NCI-H1694 (cell line): ENCODE results near the gene QSOX1.

ENCODE experiments used
- DNase-seq: peaks from one replicate; lab custom pipeline; 2025; lab: John Stamatoyannopoulos, UW

Gene QSOX1

DNA sequence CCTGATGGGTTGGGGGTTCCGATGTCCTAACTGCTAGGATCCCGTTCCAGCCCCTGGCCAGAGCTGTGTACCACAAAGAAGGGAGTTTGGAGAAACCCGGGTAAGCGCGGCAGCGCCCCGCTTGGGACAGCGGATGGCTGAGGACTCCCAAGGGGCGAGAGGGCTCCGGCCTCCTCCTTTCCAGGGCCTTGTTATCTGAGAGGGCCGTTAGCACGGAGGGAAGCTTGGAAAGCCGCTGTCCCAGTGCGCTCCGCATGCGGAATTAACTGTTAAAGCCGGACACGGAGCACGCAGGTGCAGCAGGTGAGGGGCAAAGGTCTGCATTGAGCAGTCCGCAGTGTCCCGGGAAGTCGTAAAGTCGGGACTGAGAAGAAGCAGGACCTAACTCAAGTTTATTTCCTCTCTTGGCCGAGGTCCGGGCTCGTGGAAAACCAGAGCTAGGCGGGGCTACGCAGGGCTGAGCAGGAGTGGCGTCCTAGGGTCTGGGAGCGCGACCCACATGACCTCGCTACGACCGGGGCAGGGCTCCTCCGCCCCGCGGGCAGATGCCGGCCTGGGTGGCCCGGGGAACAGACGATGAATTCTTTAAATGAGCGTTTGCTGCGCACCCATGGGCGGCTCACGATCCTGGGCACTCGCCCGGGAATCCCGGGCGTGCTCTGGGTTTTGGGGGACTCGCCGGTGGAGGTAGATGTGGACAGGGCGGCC is 79.9 kb downstream of the QSOX1 start:
- DNase-seq = no peak

DNA sequence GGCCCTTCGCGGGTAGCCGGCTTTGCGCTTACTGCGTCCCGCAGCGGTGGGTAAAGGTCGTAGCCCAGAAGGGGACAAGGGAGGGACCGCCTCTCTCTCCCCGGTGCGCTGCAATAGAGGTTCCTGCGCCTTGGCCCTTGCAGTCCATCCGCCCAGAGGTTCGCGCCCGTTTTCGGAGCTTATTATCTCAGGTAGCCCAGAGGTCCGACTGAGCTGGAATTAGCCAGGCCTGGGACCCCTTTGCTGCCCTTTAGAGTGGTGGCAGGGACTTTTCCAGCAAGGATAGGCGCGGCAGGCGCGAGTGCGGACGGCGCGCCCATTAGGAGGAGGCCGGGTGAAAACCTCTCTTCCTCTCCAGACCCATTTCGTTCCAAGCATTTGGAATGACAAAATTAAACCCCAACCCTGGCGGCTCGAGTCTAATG is 80.4 kb downstream of the QSOX1 start:
- DNase-seq = no peak

DNA sequence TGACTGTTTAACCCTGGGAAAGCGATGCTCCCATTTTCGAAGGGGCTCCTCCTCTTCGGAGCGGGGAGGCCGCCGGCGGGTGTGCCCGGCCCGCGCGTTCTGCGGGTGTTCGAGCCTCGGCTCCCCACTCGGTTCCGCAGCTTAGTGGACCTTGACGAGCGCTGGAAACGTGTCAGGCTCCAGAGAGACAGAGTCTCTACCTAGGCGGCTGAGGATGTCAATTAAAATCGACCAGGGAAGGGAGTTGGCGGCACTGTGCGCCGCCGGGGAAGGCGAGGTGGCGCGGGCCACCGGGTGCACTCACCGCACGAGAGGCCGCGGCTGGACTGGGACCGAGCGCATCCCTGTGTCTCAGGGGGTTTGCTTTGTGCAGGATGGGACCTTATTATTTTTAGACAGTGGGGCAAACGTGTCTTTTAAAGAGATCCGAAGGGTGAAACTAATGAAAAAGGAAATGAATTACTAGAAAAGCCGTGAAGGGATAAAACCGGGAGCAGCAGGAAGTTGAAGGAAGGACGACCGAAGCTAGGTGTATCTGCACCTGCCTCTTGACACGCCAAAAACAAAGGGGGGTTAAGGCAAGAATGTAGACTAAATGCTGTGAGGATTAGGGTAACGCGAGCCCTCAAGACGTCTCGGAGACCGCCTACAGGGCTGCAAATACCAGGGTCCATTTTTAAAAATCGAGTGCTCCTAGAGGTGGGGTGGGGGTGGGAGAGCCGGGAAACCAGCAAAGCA is 81.0 kb downstream of the QSOX1 start:
- no peak for DNase-seq

- DNase-seq = no peak
These were observed 82.2 kb downstream of the QSOX1 start for GRCh38 chr1:180236698-180237509.

DNA sequence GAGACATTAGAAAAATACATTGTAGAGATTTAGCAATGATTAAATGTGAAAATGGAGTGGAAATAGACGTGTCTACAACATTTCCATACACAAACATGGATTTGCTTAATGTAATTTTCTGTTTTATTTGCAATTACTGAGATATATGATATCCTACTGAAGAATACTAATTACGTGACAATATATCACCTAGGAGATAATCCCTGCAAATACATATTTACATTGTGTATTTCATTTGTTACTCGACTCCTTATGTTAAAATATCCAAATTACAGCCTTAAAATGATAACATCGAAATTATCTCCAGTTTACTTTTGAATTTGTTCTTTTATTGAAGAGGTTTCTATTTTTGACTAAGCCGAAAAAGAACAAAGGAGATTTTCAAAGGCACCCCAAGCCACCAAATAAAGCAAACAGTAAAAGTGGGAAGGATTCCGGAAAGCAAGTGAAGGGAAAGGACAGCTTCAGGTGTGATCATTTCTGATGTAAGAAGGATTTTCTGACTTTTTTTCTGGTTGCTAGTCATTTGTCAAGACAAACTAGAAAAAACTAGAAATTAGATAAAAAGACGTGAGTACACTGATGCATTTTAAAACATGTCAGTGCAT is 83.3 kb downstream of the QSOX1 start:
- no peak for DNase-seq

GRCh38 chr1:180238675-180239074 is 84.0 kb downstream of the QSOX1 start:
- DNase-seq = no peak

DNA sequence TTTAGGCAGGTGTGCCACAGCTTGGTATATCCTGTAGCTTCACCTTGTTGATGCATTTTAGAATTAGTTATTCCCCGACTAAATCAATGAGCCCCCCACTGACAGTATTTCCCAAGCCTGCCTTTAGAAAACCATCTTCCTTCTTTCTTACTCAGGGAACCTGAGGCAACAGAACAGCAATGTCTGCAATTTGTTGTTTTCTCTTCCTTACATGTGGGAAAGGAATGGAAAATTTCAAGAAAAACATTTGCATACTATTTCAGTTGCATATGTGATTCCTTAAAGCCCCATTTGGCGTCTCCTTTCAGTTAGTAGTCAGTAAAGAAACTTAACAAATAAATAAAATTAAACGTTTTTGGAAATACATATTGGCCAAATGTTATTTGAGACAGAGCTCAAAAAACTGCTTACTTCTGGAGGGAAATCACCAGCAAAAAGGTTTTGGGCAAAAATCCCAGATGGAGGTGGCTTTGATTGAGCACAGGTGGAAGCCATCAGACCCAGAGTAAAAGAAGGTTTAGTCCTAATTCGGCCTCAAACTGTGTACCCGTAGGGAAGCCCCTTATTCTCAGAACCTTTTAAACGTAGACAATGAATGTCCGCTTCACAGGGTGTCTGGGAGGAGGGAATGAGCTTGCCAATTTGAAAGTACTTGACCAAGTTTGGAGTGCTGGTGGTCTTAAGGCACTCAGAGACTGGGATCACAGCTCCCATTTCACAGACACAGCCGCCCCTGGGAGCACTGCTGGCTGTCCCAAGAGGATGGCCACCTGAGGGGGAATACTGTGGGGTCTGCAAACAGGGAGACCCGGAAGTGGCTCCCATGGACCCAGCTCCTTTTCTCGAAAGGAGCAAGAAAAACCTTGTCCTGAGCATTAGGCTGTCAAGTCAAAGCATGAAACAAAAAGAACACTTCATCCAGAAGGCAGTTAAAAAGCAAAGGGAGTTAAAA is 84.8 kb downstream of the QSOX1 start:
- DNase-seq = no peak

- no peak for DNase-seq
These were observed 87.3 kb downstream of the QSOX1 start for GRCh38 chr1:180241716-180242544.

GRCh38 chr1:180243517-180244221 is 89.0 kb downstream of the QSOX1 start:
- DNase-seq = no peak

GRCh38 chr1:180244840-180245239 is 90.2 kb downstream of the QSOX1 start:
- no peak for DNase-seq

DNA sequence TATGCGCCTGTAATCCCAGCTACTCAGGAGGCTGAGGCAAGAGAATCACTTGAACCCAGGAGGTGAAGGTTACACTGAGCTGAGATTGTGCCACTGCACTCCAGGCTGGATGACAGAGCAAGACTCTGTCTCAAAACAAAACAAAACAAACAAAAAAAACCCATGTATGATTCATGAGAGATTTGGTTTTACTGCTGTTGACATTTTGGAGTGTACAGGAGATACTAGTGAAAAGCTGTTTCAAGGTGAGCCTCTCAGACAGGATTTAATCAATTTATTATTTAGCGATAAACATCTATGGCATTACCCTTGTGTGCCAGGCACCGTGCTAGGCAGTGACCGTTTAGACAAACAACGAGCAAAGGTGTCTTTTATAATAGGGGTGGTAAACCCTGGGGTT is 91.9 kb downstream of the QSOX1 start:
- DNase-seq = no peak

DNA sequence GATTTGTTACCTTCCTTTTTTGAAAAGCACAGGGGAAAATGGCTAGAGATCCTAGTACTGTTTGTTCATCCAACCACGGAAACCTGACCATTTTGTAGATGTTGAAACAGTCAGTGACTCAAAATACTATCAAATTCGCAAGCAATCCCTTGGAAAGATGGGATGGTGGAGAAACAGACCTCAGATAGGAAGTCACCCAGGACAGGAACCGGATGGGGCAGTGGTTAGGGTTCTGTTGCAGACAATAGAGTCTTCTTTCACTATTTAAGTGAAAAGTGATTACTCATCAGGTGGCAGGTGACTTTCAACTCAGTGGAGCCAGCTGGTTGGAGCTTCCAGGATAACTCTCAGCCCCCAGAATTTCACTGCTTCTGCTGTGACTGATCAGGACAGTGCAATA is 92.4 kb downstream of the QSOX1 start:
- no peak for DNase-seq

- no peak for DNase-seq
These were observed 92.9 kb downstream of the QSOX1 start for GRCh38 chr1:180247580-180247979.

DNA sequence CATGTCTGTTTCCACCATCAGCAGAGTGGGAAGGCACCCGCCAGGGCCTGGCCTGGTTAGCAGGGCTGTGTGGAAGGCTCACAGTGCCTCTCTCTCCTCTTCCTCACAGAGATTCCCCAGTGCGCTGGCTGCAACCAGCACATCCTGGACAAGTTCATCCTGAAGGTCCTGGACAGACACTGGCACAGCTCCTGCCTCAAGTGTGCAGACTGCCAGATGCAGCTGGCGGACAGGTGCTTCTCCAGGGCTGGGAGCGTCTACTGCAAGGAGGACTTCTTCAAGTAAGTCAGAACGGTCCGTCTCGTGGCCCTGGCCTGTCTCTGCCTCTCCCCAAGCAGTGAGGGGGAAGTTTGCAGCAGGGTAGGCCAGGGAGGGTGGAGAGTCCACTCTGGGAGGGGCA is 93.5 kb downstream of the QSOX1 start:
- no peak for DNase-seq

- DNase-seq = peak; percentile 91
These were observed 94.3 kb downstream of the QSOX1 start for GRCh38 chr1:180248731-180249681.

- no peak for DNase-seq
These were observed 95.2 kb downstream of the QSOX1 start for GRCh38 chr1:180249725-180250498.

DNA sequence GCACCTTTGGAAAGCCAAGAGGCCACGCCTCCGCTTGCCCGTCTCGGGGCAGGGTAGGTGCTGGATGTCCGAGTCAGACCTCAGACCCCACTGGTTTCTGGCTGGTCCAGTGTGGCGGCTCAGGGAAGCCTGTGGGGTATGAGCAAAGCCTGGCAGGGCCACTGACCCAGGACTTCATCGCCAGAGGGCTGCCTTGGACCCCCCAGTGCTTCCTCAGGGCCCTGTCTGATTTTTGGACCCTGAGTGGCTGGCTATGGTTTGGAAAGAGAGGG is 95.8 kb downstream of the QSOX1 start:
- no peak for DNase-seq
